ENCODE data around the gene IL3RA.

GRCh38 chrX:1391370-1391706, 54.8 kb downstream of the IL3RA start:
- TF ChIP-seq POLR2A (IDR thresholded peaks at IDR 0.05; ENCODE audit: control extremely low read depth in 1 of 2, low read depth in 2 of 2, low read length in 2 of 2), result no peak
- TF ChIP-seq RFX5 (IDR thresholded peaks at IDR 0.05; ENCODE audit: borderline replicate concordance, low read depth, low read length), result no peak
- TF ChIP-seq CTCF (IDR thresholded peaks at IDR 0.05; ENCODE audit: control extremely low read depth in 1 of 3, insufficient read depth in 1 of 3, low read depth in 1 of 3, low read length in 3 of 3), result no peak
- TF ChIP-seq RNF2 (IDR thresholded peaks at IDR 0.05; ENCODE audit: borderline replicate concordance, low read depth, low read length, missing control alignments, poor library complexity, severe bottlenecking), result no peak

Measured in H1 (cell line).